ENCODE data around the gene SCARB1.

DNA sequence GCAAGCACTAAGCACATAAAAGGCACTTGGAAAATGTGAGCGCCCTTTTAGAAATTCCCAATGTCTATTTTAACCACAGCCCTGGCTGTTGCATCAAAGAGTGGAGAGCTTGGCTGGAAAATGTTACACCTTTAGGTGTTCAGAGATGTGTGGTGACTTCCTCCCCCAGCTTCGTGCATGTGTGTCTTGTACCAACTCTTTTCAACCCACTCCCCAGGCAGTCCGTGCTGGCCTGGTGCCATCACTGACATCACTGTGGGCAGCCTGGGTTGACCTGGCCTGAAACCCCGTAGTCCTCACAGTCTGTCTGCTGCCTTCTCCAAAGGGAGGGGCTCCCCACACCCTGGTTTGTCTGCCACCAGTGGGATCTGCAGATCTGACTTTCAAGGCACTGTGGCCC, 101.8 kb downstream of the SCARB1 start:
- TF ChIP-seq, protein P1, sequence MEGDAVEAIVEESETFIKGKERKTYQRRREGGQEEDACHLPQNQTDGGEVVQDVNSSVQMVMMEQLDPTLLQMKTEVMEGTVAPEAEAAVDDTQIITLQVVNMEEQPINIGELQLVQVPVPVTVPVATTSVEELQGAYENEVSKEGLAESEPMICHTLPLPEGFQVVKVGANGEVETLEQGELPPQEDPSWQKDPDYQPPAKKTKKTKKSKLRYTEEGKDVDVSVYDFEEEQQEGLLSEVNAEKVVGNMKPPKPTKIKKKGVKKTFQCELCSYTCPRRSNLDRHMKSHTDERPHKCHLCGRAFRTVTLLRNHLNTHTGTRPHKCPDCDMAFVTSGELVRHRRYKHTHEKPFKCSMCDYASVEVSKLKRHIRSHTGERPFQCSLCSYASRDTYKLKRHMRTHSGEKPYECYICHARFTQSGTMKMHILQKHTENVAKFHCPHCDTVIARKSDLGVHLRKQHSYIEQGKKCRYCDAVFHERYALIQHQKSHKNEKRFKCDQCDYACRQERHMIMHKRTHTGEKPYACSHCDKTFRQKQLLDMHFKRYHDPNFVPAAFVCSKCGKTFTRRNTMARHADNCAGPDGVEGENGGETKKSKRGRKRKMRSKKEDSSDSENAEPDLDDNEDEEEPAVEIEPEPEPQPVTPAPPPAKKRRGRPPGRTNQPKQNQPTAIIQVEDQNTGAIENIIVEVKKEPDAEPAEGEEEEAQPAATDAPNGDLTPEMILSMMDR (conservative IDR thresholded peaks at IDR 0.05 in 1 of 2, IDR thresholded peaks at IDR 0.05 in 1 of 2; ENCODE audit: low read depth in 1 of 2, low read length in 2 of 2): no peak
- no peak for TF ChIP-seq EZH2 (IDR thresholded peaks at IDR 0.05; ENCODE audit: low read length, missing control alignments)
